ENCODE data around the gene WDR4.
"Not testable (repeated sequence)": the region's sequence is repeated elsewhere in the genome, so short reads cannot be mapped to it uniquely, and the experiment has no call there.

WDR4 gene

GRCh38 chr21:42815217-42815616, 64.1 kb downstream of the WDR4 start:
- no peak for DNase-seq (ENCODE audit: low spot score)

- not testable (repeated sequence) for DNase-seq (ENCODE audit: low spot score)
Observed at GRCh38 chr21:42812528-42813241, 66.7 kb downstream of the WDR4 start.

DNA sequence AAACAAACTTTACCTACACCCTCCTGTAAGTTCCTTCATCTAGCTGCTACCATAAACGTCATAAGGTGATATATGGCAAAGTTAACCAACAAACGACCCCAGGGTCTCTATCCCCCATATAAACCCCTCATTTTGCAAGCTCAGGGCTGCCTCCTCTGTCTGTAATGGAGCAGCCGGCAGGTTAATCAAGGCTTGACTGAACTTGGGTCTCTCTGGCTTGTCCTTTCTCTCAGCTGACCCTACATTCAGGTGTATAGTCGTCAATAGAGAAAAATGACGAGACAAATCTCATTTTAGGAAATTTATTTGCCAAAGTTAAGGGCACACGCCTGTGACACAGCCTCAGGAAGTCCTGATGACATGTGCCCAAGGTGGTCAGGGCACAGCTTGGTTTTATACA, 67.4 kb downstream of the WDR4 start:
- no peak for DNase-seq (ENCODE audit: low spot score)

DNA sequence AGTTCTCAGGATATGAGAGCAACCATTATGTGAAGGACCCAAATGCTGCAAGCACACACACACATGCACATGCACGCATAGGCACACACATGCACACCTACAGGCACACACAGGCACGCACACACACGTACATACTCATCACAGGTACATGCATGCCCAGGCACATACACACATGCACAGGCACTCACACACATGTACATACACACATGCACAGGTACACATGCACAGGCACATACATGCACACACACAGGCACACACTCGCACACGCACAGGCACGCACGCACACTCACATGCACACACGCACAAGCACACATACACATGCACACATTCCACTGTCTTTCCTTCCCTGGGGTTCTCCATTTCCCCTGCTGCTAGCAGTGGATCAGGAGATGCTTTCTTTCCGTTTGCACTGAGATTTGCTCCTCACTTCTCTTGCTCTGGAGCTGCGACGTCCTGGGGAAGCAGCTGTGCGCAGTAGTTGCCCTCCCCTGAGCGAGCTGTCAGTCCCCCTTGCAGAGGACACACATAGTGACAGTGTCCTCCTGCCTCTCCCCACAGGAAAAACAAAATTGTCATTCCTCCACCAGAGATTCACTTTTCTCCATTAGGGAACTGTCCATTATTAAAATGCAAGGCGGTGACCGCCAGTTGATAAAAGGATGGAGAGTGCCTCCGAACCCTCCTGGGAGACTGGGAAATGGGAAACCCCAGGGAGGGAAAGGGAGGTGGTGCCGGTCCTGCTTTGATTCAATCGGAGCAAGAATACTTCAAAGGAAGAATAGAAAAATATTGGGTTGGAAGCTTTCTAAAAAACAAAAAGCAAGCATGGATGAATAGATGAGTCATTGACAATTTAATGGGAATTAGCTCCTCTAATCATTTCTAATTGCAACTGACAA, 69.5 kb downstream of the WDR4 start:
- DNase-seq (ENCODE audit: low spot score), result no peak

DNA sequence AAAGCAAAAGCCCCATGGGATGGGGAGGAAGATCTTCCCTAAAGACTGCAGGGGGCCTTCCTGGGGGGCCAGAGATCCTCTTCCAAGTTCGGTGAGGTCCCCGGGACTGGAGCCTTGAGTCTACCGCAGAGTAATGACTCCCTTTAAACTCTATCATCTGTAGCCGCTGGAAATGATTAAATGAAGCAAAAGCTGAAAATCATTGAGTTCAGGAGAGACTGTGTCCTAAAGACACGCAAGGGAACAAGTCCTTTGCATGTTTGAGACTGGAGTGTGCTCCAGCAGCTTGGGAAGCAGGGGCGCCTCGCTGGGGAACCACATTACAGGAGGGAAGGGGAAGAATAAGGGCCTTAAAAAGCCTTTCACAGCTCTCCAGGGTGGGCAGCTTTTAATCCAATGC, 70.2 kb downstream of the WDR4 start:
- no peak for DNase-seq (ENCODE audit: low spot score)

GRCh38 chr21:42807938-42808613, 71.3 kb downstream of the WDR4 start:
- DNase-seq (ENCODE audit: low spot score), result no peak

DNA sequence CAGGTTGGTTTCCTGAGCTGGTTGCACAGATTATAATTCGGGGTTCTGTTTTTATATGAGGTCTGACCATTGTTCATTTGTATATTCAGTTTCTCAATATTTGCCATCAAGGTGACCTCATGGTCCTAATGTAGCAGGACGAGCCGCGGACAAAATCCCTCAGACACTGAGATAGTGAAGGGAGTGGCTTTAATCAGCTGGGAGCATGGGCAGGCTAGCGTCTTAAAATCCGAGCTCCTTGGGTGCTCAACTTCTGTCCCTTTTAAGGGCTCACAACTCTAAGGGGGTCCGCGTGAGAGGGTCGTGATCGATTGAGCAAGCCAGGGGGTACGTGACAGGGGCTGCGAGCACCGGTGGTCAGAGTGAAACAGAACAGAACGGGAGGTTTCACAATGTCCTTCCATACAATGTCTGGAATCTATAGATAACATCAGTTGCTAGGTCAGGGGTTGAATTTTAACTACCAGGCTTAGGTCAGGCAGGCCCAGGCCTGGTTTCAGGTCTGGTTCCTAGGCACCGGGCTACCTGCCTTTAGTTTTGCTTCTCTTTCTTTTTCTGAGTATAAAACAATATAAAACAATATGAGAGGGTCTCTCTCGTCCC, 71.9 kb downstream of the WDR4 start:
- not testable (repeated sequence) for DNase-seq (ENCODE audit: low spot score)

- no peak for DNase-seq (ENCODE audit: low spot score)
Observed at GRCh38 chr21:42806509-42807140, 72.7 kb downstream of the WDR4 start.

- not testable (repeated sequence) for DNase-seq (ENCODE audit: low spot score)
Observed at GRCh38 chr21:42801616-42802015, 77.7 kb downstream of the WDR4 start.

DNA sequence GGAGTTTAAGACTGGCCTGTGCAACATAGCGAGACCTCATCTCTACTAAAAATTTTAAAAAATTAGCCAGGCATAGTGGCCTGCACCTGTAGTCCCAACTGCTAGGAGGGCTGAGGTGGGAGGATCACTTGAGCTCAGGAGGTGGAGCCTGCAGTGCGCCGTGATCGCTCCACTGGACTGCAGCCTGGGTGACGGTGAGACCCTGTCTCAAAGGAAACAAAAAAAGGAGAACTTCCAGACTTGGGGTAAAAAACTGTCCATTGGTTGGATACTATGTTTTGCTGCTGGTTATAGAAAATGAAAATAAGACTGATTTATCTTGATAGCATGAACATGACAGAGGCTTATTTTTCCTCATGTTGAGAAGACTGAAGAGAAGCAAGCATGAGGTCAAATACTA, 79.4 kb downstream of the WDR4 start:
- no peak for DNase-seq (ENCODE audit: low spot score)

DNA sequence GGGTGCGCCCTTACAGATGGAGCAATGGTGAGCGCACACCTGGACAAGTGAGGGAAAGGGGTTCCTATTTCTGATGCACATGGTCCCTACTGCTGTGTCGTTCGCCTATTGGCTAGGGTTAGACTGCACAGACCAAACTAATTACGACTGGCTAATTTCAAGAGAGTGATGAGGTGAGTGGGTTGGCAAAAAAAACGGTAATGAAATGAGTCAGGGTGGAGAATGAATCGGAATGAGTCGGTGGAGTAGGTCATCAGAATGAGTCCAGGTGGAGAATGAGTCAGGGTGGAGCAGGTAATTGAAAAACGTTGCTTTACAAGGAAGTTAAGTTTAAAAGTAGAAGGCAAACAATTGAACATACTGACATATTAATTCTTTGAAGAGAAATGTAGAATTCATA, 79.8 kb downstream of the WDR4 start:
- no peak for DNase-seq (ENCODE audit: low spot score)

Measured in Ammon's horn (tissue), 1 donor.